Subcutaneous adipose tissue (tissue), 4 donors: ENCODE data around the gene DERL2. TPM values are rescaled to one million over a fixed set of nuclear protein-coding genes. Genes with fewer than 3 reads are reported as not detected.

Experiments used
- total RNA-seq, 4 donors: library from RNA; depleted of rRNA; stranded (reverse); fragments of >200 nt; gene quantifications; one replicate each; pipeline ENCODE4 v1.1.0, GENCODE V29; 2016
- TF ChIP-seq, protein P1 (sequence below): fragments of 450-650 bp; IDR thresholded peaks from one replicate; pipeline ENCODE4 v1.5.1; 2016; ENCODE audit warnings: low read depth, mild to moderate bottlenecking, control low read depth, antibody characterized with exemption, moderate library complexity

Gene DERL2
- total RNA-seq, 4 donors from 2014 or later: 25.8 to 55.9 (median 32.8) TPM

DNA sequence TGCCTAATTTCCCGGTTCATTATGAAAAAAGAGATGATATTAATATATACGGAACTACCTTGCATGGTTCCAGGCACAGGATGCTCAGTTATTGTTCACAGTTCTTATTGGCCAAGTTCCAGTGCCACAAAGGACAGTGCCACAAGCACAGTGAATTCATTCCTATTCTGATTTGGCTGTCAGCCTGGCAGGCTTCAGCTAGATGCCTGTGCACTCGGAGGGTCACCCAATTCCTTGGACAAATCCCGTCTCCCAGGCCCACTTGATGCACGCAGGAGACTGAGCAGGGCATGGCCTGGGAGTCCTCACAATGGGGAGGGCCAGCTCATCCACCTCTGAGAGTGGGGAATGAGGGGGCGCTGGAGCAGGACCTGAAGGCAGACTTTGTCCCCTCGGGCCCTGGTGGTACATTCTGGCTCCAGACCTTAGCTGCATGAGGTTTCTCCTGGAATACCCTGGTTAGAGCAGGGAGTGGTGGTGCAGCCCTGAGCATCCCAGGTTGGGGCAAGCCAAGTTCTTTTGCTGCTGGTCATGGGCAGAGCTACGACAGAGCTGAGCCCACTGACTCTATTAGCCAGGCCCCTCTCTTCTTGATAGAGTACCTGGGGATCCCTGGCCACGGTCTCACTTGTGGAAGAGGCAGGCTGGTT lies 41.7 kb upstream of the DERL2 start:
- TF ChIP-seq, protein P1, sequence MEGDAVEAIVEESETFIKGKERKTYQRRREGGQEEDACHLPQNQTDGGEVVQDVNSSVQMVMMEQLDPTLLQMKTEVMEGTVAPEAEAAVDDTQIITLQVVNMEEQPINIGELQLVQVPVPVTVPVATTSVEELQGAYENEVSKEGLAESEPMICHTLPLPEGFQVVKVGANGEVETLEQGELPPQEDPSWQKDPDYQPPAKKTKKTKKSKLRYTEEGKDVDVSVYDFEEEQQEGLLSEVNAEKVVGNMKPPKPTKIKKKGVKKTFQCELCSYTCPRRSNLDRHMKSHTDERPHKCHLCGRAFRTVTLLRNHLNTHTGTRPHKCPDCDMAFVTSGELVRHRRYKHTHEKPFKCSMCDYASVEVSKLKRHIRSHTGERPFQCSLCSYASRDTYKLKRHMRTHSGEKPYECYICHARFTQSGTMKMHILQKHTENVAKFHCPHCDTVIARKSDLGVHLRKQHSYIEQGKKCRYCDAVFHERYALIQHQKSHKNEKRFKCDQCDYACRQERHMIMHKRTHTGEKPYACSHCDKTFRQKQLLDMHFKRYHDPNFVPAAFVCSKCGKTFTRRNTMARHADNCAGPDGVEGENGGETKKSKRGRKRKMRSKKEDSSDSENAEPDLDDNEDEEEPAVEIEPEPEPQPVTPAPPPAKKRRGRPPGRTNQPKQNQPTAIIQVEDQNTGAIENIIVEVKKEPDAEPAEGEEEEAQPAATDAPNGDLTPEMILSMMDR: no peak

DNA sequence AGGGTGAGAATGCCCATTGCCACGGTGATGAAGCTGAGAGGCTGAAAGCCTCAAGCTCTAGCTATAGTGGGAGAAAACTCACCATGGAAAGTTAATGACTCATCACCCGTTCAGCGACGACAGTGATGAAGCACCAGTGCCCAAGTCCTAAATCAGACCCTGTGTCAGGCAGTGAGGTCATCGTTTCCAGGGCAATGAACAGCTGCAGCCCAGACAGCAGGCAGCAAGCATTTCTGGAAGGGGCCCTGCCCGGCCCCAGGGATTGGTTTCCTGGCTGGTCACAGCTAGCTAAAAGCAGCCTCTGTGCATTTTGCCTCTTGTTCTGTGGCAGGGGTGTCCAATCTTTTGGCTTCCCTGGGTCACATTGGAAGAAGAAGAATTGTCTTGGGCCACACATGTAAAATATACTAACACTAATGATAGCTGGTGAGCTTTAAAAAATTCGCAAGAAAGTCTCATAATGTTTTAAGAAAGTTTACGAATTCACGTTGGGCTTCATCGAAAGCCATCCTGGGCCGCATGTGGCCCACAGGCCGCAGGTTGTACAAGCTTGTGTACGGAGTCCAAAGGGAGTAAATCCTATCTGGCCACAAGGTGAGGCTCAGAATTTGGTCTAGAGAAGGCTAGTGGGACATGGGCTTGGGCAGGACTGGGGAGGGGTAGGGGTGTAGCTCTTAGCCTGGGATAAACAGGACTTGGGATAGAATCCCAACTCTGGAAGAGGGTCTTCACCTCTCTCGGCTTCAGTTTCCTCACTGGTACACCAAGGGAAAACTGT lies 41.0 kb upstream of the DERL2 start:
- TF ChIP-seq, protein P1: no peak

DNA sequence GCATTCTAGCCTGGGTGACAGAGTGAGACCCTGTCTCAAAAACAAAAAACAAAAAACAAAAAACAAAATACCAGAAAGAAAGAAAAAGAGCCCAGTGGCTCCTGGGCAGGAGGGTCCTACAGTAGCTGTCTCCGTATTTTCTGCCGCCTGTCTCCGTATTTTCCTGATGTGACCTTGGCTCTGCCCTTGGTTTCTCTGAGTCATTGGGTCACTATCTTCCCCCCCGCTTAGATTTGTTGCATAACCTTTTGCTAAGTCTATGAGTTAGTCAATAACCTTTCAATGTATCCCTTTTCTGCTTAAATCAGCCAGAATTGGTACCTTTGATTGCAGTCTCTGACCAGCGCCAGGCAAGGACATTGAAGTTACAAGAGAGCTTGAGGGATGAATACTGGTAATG lies 37.3 kb upstream of the DERL2 start:
- TF ChIP-seq, protein P1: no peak

DNA sequence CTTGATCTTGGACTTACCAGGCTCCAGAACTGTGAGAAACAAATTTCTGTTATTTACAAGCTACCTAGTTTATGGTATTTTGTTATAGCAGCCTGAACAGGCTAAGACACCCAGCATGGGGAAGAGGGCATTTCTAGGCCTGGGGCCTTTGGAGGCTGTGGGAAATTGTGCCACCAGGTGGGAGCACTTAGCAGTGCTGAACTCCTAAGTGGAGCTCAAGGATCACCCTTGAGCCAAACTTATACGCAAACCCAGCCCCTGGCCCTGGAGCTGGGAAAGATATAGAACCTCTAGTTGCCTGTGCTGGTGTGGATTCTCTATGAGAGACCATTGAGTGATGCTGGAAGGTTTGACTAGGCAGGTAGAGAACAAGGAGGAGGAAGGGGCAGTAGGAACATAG lies 36.5 kb upstream of the DERL2 start:
- TF ChIP-seq, protein P1: no peak

DNA sequence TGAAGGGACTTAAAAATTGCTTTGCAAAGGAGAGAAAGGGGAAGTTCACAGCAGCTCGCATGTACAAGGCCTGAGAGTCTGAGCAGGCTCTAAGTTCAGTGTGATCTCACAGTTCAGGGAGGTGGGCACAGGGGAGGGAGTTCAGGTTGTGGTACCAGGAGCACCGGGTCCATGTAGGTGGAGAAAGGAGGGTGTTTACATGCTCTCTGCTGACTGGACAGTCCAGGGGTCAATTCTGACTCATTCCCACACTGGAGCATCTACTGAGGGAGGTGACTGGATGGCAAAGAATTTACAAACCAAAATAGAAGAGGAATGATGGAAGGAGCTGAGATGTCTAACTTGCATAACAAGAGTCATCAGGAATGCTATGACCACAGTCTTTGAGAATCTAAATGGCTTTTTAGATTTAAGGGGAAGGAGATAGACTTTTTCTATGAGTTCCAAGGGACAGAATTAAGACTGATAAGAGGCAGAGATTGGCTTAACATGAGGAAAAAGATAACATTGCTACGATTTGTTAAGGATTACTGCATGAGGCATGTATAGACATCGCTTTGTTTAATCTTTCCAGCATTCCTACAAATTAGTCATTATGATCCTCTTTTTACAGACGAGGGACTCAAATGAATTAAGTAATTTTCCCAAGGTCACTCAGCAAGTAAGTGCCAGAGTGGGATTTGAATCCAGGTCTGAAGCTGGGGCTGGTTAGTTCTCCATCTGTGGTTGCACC lies 30.2 kb upstream of the DERL2 start:
- TF ChIP-seq, protein P1: no peak

DNA sequence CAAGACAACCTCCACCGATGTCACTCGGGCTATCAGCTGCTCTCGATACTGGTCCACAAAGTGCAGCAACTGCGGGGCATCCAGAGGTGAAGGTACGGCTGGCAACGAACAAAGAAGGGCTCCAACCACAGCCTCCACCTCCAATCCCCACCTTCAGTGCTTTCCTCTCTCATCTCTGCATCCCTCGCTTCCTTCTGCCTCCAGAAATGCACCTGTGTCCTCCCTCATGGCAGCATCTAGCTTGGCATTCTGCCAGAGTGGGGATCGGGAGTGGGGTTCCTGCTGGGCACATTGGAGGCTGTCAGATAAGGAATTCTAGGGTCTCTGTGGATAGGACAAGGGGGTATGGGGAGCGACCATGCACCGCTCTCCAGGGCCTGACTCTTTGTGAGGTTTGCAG lies 29.0 kb upstream of the DERL2 start:
- TF ChIP-seq, protein P1: no peak

DNA sequence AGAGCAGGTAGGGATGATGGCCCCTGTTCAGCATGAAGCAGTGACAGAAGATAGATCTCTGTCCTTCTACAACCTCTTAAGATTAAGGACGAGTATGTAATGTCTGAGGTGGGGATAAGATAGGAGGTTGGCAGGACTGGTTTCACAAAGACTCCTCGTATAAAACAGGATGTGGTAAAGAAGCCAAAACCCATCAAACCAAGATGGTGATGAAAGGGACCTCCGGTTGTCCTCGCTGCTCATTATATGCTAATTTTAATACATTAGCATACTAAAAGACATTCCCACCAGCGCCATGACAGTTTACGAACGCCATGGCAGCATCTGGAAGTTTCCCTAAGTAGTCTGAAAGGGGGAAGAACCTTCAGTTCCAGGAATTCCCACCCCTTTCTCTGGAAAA lies 27.6 kb upstream of the DERL2 start:
- TF ChIP-seq, protein P1: no peak
